IPS-11a (cell line): Measurements from ENCODE around the gene OR6C76.

Experiments used
- H3K4me3 ChIP-seq: one replicate; pipeline ENCODE4 v1.5.1; 2013; ENCODE audit warnings: low read depth, low read length, control low read depth

Gene OR6C76

DNA sequence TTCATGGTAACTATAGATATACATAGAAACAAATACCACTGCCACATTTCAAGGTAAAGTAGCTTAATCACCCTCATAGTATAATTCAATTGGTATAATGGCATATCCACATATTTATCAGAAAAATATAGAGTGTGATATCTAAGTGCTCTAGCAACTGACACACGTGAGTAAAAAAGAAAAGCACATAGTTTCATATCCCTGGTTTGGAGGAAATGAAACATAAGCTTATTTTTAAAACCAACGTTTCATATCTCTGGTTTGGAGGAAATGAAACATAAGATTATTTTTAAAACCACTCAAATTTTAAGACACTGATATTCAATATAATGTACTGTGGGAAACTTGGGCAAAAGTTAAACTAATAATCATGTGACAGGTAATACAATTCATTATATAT, 41.8 kb downstream of the OR6C76 start:
- H3K4me3 ChIP-seq = no peak overlapping the region

DNA sequence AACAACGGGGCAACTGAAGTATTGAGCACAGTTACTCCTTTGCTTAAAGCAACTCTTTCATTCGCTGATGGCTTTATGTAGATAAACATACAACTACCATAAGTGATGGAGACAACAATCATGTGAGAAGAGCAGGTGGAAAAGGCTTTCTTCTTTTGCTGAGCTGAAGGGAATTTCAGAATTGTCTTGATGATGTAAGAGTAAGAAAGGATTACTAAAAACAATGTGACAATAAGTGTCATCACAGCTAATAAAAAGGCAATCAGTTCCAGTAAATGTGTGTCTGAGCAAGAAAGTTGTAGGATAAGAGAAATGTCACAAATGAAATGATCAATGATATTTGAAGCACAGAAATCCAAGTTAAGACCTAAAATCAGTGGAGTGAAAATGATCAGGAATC, 43.2 kb downstream of the OR6C76 start:
- H3K4me3 ChIP-seq = no peak overlapping the region

DNA sequence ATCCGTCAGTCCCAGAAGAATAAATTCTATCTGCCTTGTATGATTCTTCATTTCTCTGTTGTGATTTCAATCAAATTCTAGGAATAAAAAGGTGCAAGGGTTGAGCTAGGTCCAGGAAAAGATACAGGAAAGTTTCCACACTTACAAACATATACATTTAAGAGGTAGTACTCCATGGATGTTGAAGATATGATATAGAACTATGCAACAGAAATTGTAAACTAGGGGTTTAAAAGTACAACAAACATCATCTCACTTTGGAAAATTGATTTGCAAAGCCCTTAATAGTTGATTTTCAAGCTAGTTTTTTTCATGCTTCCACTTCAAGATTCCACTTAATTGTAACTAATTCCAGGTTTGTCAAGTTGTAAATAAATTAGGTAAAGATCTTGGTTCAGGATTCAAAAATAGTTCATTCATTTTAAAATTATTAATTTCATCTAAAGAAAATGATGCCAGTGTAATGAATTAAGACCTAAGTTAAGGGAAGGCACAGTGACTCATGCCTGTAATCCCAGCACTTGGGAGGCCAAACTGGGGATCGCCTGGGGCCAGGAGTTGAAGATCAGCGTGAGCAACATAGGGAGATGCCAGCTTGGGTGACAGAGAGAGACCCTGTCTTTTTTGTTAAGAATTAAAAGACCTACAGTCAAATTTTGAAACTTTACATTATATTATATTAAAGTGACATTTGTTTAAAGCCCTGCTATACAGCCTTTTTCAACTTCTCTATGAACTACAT, 44.2 kb downstream of the OR6C76 start, which contains the start of gene OR6C70:
OR6C70 (minus strand) TSS at position 51 of the 742 bp plus-strand sequence; CDS start at position 51, 0 bp downstream.
- no peak within 1 kb of the TSS for H3K4me3 ChIP-seq

DNA sequence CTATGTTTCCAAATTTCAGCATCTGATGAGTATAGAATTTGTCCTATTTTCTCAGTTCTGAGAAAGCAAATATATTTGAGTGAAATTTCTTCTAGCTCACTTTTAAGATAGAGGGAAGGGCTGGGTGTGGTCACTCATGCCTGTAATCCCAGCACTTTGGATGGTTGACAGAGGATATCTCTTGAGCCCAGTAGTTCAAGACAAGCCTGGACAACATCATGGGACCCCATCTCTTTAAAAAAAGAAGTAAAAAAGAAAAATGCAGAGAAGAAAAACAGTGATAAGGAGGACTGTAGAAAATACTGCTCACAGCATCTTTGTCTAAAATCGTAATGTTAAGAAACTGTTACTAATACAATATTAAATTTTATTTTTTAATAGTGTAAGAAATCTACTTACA, 46.2 kb downstream of the OR6C76 start:
- H3K4me3 ChIP-seq = no peak overlapping the region
